HEK293 (cell line): Measurements from ENCODE around the gene HLA-A.

ENCODE experiments used
- BCL11A ChIP-seq: fragments of 450-650 bp; formaldehyde crosslinking; IDR thresholded peaks from 2 replicates; pipeline ENCODE4 v1.5.1; 2016; ENCODE audit warnings: low read depth, missing biosample characterization, missing genetic modification characterization
- EGR2 ChIP-seq: fragments of 450-650 bp; formaldehyde crosslinking; IDR thresholded peaks from 2 replicates; pipeline ENCODE4 v1.5.1; 2016; ENCODE audit warnings: low read depth, missing biosample characterization, missing genetic modification characterization
- GLIS2 ChIP-seq: fragments of 450-650 bp; formaldehyde crosslinking; IDR thresholded peaks from 2 replicates; pipeline ENCODE4 v1.5.1; 2016; ENCODE audit warnings: missing biosample characterization, missing genetic modification characterization
- HOXA7 ChIP-seq: sonication (generic); formaldehyde crosslinking; IDR thresholded peaks from 2 replicates; pipeline ENCODE4 v1.8.1; 2022; ENCODE audit warnings: missing genetic modification reagents, borderline replicate concordance
- KLF16 ChIP-seq: fragments of 450-650 bp; formaldehyde crosslinking; IDR thresholded peaks from 2 replicates; pipeline ENCODE4 v1.5.1; 2017; ENCODE audit warnings: missing biosample characterization, missing genetic modification characterization
- KLF7 ChIP-seq: fragments of 450-650 bp; formaldehyde crosslinking; IDR thresholded peaks from 2 replicates; pipeline ENCODE4 v1.5.1; 2016; ENCODE audit warnings: missing biosample characterization, missing genetic modification characterization, borderline replicate concordance
- KLF8 ChIP-seq: fragments of 450-650 bp; formaldehyde crosslinking; IDR thresholded peaks from 2 replicates; pipeline ENCODE4 v1.5.1; 2016; ENCODE audit warnings: missing biosample characterization, missing genetic modification characterization
- RBAK ChIP-seq: fragments of 450-650 bp; formaldehyde crosslinking; IDR thresholded peaks from 2 replicates; pipeline ENCODE4 v1.5.1; 2016; ENCODE audit warnings: missing biosample characterization, missing genetic modification characterization
- ZBTB20 ChIP-seq: fragments of 450-650 bp; formaldehyde crosslinking; IDR thresholded peaks from 2 replicates; pipeline ENCODE4 v1.5.1; 2016; ENCODE audit warnings: missing biosample characterization, missing genetic modification characterization
- ZFP37 ChIP-seq: fragments of 450-650 bp; formaldehyde crosslinking; IDR thresholded peaks from 2 replicates; pipeline ENCODE4 v1.5.1; 2016; ENCODE audit warnings: missing biosample characterization, missing genetic modification characterization
- ZNF10 ChIP-seq: fragments of 450-650 bp; formaldehyde crosslinking; IDR thresholded peaks from 2 replicates; pipeline ENCODE4 v1.5.1; 2017; ENCODE audit warnings: missing biosample characterization, missing genetic modification characterization
- ZNF157 ChIP-seq: fragments of 450-650 bp; formaldehyde crosslinking; IDR thresholded peaks from 2 replicates; pipeline ENCODE4 v1.5.1; 2016; ENCODE audit warnings: missing biosample characterization, missing genetic modification characterization
- ZNF184 ChIP-seq: fragments of 450-650 bp; IDR thresholded peaks from 2 replicates; pipeline ENCODE4 v1.5.1; 2018; ENCODE audit warnings: missing biosample characterization, mild to moderate bottlenecking, missing genetic modification characterization
- ZNF211 ChIP-seq: fragments of 450-650 bp; formaldehyde crosslinking; IDR thresholded peaks from 2 replicates; pipeline ENCODE4 v1.5.1; 2016; ENCODE audit warnings: low read depth, missing biosample characterization, missing genetic modification characterization
- ZNF23 ChIP-seq: fragments of 450-650 bp; formaldehyde crosslinking; IDR thresholded peaks from 2 replicates; pipeline ENCODE4 v1.5.1; 2016; ENCODE audit warnings: missing biosample characterization, missing genetic modification characterization, borderline replicate concordance
- ZNF24 ChIP-seq: fragments of 450-650 bp; formaldehyde crosslinking; IDR thresholded peaks from 2 replicates; pipeline ENCODE4 v1.5.1; 2016; ENCODE audit warnings: missing biosample characterization, missing genetic modification characterization
- ZNF266 ChIP-seq: fragments of 450-650 bp; formaldehyde crosslinking; IDR thresholded peaks from 2 replicates; pipeline ENCODE4 v1.5.1; 2016; ENCODE audit warnings: missing biosample characterization, missing genetic modification characterization, low read depth
- ZNF274 ChIP-seq, 2 experiments: fragments of 200-500 bp in 1 of 2; fragments of 450-650 bp in 1 of 2; sonication (Bioruptor generic) in 1 of 2; formaldehyde crosslinking in 1 of 2; IDR thresholded peaks; 2 replicates each; pipeline versions ENCODE4 v1.5.1 to v1.6.1; 2014 to 2016; ENCODE audit warnings: borderline replicate concordance in 1 of 2, inconsistent platforms in 1 of 2, low read length in 1 of 2, missing biosample characterization in 1 of 2, missing genetic modification characterization in 1 of 2
- ZNF335 ChIP-seq: fragments of 450-650 bp; formaldehyde crosslinking; conservative IDR thresholded peaks from 2 replicates; pipeline ENCODE4 v1.5.1; 2016; ENCODE audit warnings: missing biosample characterization, missing genetic modification characterization
- ZNF341 ChIP-seq: fragments of 450-650 bp; formaldehyde crosslinking; IDR thresholded peaks from 2 replicates; pipeline ENCODE4; 2016; ENCODE audit warnings: low read depth, missing biosample characterization, missing genetic modification characterization
- ZNF529 ChIP-seq: fragments of 450-650 bp; formaldehyde crosslinking; IDR thresholded peaks from 2 replicates; pipeline ENCODE4 v1.5.1; 2017; ENCODE audit warnings: missing genetic modification characterization, missing biosample characterization; ENCODE audit not compliant: insufficient replicate concordance
- ZNF560 ChIP-seq: fragments of 450-650 bp; formaldehyde crosslinking; IDR thresholded peaks from 2 replicates; pipeline ENCODE4 v1.5.1; 2017; ENCODE audit warnings: missing biosample characterization, missing genetic modification characterization, borderline replicate concordance
- ZNF600 ChIP-seq: fragments of 450-650 bp; formaldehyde crosslinking; IDR thresholded peaks from 2 replicates; pipeline ENCODE4 v1.5.1; 2016; ENCODE audit warnings: missing biosample characterization, missing genetic modification characterization
- ZNF621 ChIP-seq: fragments of 450-650 bp; formaldehyde crosslinking; IDR thresholded peaks from 2 replicates; pipeline ENCODE4 v1.5.1; 2017; ENCODE audit warnings: missing biosample characterization, missing genetic modification characterization
- ZNF658 ChIP-seq: fragments of 450-650 bp; formaldehyde crosslinking; IDR thresholded peaks from 2 replicates; pipeline ENCODE4; 2016; ENCODE audit warnings: missing biosample characterization, missing genetic modification characterization
- ZNF707 ChIP-seq: fragments of 450-650 bp; formaldehyde crosslinking; IDR thresholded peaks from 2 replicates; pipeline ENCODE4 v1.5.1; 2016; ENCODE audit warnings: missing biosample characterization, missing genetic modification characterization
- TF ChIP-seq, protein P1 (sequence below): fragments of 450-650 bp; formaldehyde crosslinking; IDR thresholded peaks from 2 replicates; pipeline ENCODE4 v1.5.1; 2016; ENCODE audit warnings: missing biosample characterization, missing genetic modification characterization
- TF ChIP-seq, protein P2 (sequence below): fragments of 450-650 bp; IDR thresholded peaks from 2 replicates; pipeline ENCODE4 v1.5.1; 2018; ENCODE audit warnings: missing biosample characterization, missing genetic modification characterization
- TF ChIP-seq, protein P3 (sequence below): fragments of 450-650 bp; IDR thresholded peaks from 2 replicates; pipeline ENCODE4 v1.5.1; 2018; ENCODE audit warnings: missing biosample characterization, mild to moderate bottlenecking, missing genetic modification characterization
- TF ChIP-seq, protein P4 (sequence below): fragments of 450-650 bp; formaldehyde crosslinking; IDR thresholded peaks from 2 replicates; pipeline ENCODE4 v1.5.0; 2017; ENCODE audit warnings: missing biosample characterization, missing genetic modification characterization, borderline replicate concordance
- TF ChIP-seq, protein P5 (sequence below): fragments of 450-650 bp; formaldehyde crosslinking; IDR thresholded peaks from 2 replicates; pipeline ENCODE4 v1.5.1; 2016; ENCODE audit warnings: missing biosample characterization, missing genetic modification characterization

The HLA-A gene

DNA sequence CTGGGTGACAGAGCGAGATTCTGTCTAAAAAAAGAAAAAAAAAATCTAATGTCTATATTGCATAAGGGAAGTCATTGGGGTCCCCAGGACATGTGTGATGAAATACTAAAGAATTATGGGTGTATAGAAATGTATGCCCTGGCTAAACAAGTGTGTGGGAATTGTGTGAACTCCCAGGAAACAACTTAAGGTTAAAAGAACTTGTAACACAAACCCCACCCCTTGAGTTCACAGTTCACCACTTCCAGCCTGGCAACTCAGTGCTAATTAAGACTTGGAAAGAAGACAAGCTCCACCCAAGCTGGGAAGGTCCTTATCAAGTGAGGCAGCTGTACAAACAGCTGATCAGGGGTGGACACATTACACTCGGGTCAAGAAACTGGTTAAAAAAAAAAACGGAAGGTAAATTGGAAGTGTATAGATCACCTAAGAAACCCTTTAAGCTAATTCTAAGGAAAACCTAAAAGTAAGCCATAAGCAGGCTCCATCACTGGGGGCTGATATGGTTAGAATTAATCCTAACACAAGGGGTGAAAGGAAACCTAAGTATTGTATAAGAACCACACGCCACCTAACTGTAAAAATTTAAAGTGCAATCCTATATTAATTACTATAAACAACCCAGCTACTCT is 25.2 kb downstream of the HLA-A start (continued):
- TF ChIP-seq, protein P1, sequence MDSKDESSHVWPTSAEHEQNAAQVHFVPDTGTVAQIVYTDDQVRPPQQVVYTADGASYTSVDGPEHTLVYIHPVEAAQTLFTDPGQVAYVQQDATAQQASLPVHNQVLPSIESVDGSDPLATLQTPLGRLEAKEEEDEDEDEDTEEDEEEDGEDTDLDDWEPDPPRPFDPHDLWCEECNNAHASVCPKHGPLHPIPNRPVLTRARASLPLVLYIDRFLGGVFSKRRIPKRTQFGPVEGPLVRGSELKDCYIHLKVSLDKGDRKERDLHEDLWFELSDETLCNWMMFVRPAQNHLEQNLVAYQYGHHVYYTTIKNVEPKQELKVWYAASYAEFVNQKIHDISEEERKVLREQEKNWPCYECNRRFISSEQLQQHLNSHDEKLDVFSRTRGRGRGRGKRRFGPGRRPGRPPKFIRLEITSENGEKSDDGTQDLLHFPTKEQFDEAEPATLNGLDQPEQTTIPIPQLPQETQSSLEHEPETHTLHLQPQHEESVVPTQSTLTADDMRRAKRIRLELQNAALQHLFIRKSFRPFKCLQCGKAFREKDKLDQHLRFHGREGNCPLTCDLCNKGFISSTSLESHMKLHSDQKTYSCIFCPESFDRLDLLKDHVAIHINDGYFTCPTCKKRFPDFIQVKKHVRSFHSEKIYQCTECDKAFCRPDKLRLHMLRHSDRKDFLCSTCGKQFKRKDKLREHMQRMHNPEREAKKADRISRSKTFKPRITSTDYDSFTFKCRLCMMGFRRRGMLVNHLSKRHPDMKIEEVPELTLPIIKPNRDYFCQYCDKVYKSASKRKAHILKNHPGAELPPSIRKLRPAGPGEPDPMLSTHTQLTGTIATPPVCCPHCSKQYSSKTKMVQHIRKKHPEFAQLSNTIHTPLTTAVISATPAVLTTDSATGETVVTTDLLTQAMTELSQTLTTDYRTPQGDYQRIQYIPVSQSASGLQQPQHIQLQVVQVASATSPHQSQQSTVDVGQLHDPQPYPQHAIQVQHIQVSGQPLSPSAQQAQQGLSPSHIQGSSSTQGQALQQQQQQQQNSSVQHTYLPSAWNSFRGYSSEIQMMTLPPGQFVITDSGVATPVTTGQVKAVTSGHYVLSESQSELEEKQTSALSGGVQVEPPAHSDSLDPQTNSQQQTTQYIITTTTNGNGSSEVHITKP: peak; percentile 99
- TF ChIP-seq ZNF335: peak; percentile 75
- no peak for TF ChIP-seq ZNF23 (tag by site-specific recombination)
- no peak for TF ChIP-seq ZNF211
- no peak for TF ChIP-seq ZNF24 (tag by site-specific recombination)
- TF ChIP-seq, protein P2, sequence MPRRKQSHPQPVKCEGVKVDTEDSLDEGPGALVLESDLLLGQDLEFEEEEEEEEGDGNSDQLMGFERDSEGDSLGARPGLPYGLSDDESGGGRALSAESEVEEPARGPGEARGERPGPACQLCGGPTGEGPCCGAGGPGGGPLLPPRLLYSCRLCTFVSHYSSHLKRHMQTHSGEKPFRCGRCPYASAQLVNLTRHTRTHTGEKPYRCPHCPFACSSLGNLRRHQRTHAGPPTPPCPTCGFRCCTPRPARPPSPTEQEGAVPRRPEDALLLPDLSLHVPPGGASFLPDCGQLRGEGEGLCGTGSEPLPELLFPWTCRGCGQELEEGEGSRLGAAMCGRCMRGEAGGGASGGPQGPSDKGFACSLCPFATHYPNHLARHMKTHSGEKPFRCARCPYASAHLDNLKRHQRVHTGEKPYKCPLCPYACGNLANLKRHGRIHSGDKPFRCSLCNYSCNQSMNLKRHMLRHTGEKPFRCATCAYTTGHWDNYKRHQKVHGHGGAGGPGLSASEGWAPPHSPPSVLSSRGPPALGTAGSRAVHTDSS (tag by site-specific recombination): no peak
- TF ChIP-seq BCL11A: peak; percentile 72
- TF ChIP-seq ZNF274 (IDR thresholded peaks at IDR 0.05; ENCODE audit: low read length): no peak
- TF ChIP-seq ZNF274 (tag by site-specific recombination; IDR thresholded peaks at IDR 0.05; ENCODE audit: borderline replicate concordance): no peak
- no peak for TF ChIP-seq ZFP37 (tag by site-specific recombination)
- no peak for TF ChIP-seq RBAK (tag by site-specific recombination)
- TF ChIP-seq, protein P3, sequence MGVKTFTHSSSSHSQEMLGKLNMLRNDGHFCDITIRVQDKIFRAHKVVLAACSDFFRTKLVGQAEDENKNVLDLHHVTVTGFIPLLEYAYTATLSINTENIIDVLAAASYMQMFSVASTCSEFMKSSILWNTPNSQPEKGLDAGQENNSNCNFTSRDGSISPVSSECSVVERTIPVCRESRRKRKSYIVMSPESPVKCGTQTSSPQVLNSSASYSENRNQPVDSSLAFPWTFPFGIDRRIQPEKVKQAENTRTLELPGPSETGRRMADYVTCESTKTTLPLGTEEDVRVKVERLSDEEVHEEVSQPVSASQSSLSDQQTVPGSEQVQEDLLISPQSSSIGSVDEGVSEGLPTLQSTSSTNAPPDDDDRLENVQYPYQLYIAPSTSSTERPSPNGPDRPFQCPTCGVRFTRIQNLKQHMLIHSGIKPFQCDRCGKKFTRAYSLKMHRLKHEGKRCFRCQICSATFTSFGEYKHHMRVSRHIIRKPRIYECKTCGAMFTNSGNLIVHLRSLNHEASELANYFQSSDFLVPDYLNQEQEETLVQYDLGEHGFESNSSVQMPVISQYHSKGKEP (tag by site-specific recombination): peak; percentile 24; the same call in 1 of the 2 replicates
- peak; percentile 73 for TF ChIP-seq ZNF10 (tag by site-specific recombination)
- peak; percentile 82 for TF ChIP-seq ZNF600 (tag by site-specific recombination)
- TF ChIP-seq ZNF341 (tag by site-specific recombination): 0 out of 2 replicates have a peak, but pooled peaks have one; percentile 13
- TF ChIP-seq KLF16: no peak
- TF ChIP-seq, protein P4, sequence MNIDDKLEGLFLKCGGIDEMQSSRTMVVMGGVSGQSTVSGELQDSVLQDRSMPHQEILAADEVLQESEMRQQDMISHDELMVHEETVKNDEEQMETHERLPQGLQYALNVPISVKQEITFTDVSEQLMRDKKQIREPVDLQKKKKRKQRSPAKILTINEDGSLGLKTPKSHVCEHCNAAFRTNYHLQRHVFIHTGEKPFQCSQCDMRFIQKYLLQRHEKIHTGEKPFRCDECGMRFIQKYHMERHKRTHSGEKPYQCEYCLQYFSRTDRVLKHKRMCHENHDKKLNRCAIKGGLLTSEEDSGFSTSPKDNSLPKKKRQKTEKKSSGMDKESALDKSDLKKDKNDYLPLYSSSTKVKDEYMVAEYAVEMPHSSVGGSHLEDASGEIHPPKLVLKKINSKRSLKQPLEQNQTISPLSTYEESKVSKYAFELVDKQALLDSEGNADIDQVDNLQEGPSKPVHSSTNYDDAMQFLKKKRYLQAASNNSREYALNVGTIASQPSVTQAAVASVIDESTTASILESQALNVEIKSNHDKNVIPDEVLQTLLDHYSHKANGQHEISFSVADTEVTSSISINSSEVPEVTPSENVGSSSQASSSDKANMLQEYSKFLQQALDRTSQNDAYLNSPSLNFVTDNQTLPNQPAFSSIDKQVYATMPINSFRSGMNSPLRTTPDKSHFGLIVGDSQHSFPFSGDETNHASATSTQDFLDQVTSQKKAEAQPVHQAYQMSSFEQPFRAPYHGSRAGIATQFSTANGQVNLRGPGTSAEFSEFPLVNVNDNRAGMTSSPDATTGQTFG (tag by site-specific recombination): no peak
- peak; percentile 46; the same call in 1 of the 2 replicates for TF ChIP-seq ZBTB20 (tag by site-specific recombination)
- TF ChIP-seq HOXA7: no peak
- TF ChIP-seq ZNF560 (tag by site-specific recombination): no peak
- TF ChIP-seq, protein P5, sequence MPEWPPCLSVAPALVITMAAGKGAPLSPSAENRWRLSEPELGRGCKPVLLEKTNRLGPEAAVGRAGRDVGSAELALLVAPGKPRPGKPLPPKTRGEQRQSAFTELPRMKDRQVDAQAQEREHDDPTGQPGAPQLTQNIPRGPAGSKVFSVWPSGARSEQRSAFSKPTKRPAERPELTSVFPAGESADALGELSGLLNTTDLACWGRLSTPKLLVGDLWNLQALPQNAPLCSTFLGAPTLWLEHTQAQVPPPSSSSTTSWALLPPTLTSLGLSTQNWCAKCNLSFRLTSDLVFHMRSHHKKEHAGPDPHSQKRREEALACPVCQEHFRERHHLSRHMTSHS (tag by site-specific recombination): no peak
- TF ChIP-seq ZNF157 (tag by site-specific recombination): no peak
- no peak for TF ChIP-seq ZNF266
- TF ChIP-seq ZNF184: no peak
- TF ChIP-seq ZNF529 (tag by site-specific recombination): no peak
- no peak for TF ChIP-seq EGR2 (tag by site-specific recombination)
- peak; percentile 39 for TF ChIP-seq KLF8 (tag by site-specific recombination)
- no peak for TF ChIP-seq ZNF621 (tag by site-specific recombination)
- TF ChIP-seq GLIS2 (tag by site-specific recombination): no peak
- no peak for TF ChIP-seq ZNF658
- peak; percentile 58; the same call in 1 of the 2 replicates for TF ChIP-seq KLF7
- no peak for TF ChIP-seq ZNF707
